NCI-H2227 treated with DMSO at 0.1 percent for 48 hours (cell line): ENCODE data around the gene LRRC9.
A peak's percentile ranks its signal among the peaks of the same experiment; 100 is the strongest.
"Not testable (repeated sequence)": the region's sequence is repeated elsewhere in the genome, so short reads cannot be mapped to it uniquely, and the experiment has no call there.

Experiments
- DNase-seq: peaks from one replicate; lab custom pipeline; 2025; lab: John Stamatoyannopoulos, UW

LRRC9 gene

GRCh38 chr14:59957890-59958289 lies 37.9 kb downstream of the LRRC9 start:
- not testable (repeated sequence) for DNase-seq

GRCh38 chr14:59959668-59960067 lies 39.7 kb downstream of the LRRC9 start:
- DNase-seq, result no peak

GRCh38 chr14:59961518-59962062 lies 41.6 kb downstream of the LRRC9 start:
- no peak for DNase-seq

GRCh38 chr14:59964251-59965007 lies 44.5 kb downstream of the LRRC9 start:
- DNase-seq, result peak; percentile 24

GRCh38 chr14:59969319-59969718 lies 49.4 kb downstream of the LRRC9 start:
- DNase-seq, result no peak

- no peak for DNase-seq
Measured at GRCh38 chr14:59981564-59981963, 61.6 kb downstream of the LRRC9 start.

- DNase-seq, result no peak
Measured at GRCh38 chr14:59983048-59983447, 63.1 kb downstream of the LRRC9 start.

- no peak for DNase-seq
Measured at GRCh38 chr14:59986556-59987059, 66.7 kb downstream of the LRRC9 start.

- no peak for DNase-seq
Measured at GRCh38 chr14:59997449-59997848, 77.5 kb downstream of the LRRC9 start.

- no peak for DNase-seq
Measured at GRCh38 chr14:59997966-59998365, 78.0 kb downstream of the LRRC9 start.

- DNase-seq, result no peak
Measured at GRCh38 chr14:59998564-59998963, 78.6 kb downstream of the LRRC9 start.

GRCh38 chr14:60002819-60003492 lies 83.0 kb downstream of the LRRC9 start:
- DNase-seq, result no peak

GRCh38 chr14:60003991-60004390 lies 84.0 kb downstream of the LRRC9 start:
- no peak for DNase-seq

- DNase-seq, result no peak
Measured at GRCh38 chr14:60008042-60008441, 88.1 kb downstream of the LRRC9 start.

GRCh38 chr14:60010263-60010662 lies 90.3 kb downstream of the LRRC9 start:
- not testable (repeated sequence) for DNase-seq

GRCh38 chr14:60014402-60014801 lies 94.5 kb downstream of the LRRC9 start:
- DNase-seq, result no peak

GRCh38 chr14:60021619-60022018 lies 101.7 kb downstream of the LRRC9 start:
- DNase-seq, result no peak

- no peak for DNase-seq
Measured at GRCh38 chr14:60025571-60025970, 105.6 kb downstream of the LRRC9 start.

GRCh38 chr14:60035177-60035576 lies 115.2 kb downstream of the LRRC9 start:
- no peak for DNase-seq

- DNase-seq, result not testable (repeated sequence)
Measured at GRCh38 chr14:60047976-60048375, 128.0 kb downstream of the LRRC9 start.

- DNase-seq, result no peak
Measured at GRCh38 chr14:60051721-60052221, 131.8 kb downstream of the LRRC9 start.

- DNase-seq, result no peak
Measured at GRCh38 chr14:60058087-60058486, 138.1 kb downstream of the LRRC9 start.

- DNase-seq, result no peak
Measured at GRCh38 chr14:60061371-60061770, 141.4 kb downstream of the LRRC9 start.
